Measurements from ENCODE around the gene TCF20.

DNA sequence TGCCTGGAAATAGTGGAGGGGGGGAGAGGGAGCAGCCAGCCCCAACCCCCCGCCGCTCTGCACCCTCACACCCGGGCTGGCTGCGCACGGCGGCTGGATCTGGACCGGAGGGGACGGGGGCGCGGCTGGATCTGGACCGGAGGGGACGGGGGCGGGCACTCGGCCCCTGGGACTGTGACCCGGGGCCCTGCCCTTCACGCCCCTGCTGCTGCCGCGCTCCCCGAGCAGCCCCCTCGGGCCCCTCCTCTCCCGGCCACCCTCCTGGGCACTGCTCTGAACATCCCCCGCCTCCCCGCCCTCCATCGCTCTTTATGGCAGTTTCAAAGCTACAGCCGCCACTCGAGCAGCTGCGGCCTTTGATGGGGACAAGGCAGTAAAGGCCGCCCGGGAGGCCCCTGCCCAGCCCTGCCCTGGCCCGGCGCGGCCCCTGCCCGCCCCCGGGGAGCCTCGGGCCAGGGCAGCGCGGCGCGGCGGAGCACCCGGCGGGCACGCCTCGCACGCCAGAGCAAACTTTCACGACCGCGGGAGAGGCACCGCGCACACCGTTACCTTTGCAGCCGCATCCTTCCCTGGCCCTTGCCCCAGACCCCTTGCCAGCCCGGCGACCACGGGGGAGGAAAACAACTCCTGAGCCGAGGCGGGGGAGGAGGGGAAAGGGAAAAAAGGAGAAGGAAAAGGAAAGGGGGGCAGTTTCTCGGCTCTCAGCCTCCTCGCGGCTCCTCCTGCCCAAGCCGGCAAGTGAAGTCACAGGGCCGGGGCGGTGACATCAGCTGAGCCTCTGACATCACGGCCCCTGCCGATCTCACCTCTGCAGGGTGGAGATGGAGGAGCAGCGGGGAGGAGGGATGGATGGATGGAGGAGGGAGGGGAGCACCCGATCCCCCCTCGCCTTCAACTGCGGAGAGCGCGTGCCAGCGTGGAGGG is 13.1 kb upstream of the TCF20 start:
- TF ChIP-seq EZH2 (IDR thresholded peaks at IDR 0.05) = no peak
- TF ChIP-seq POLR2AphosphoS5 (IDR thresholded peaks at IDR 0.05; ENCODE audit: borderline replicate concordance, low read depth, low read length) = no peak
- TF ChIP-seq FOXP2 (optimal IDR thresholded peaks at IDR 0.05; ENCODE audit: control extremely low read depth, extremely low read length, insufficient read depth) = no peak
